ENCODE measurements around the gene ZNF124. TPM values are rescaled to one million over a fixed set of nuclear protein-coding genes. Genes with fewer than 3 reads are reported as not detected.
"Not testable (repeated sequence)": the region's sequence is repeated elsewhere in the genome, so short reads cannot be mapped to it uniquely, and the experiment has no call there.

The ZNF124 gene
- total RNA-seq = 10 to 100 TPM; 17.1 to 26.7 (median 23.3) TPM
- 10 to 100 TPM in 1 of 2 donors, 1 to 10 TPM in 1; 8.3 to 10.5 TPM for polyA plus RNA-seq
- 24.5 reads per million, percentile 55 among the genes with 10 or more reads in this experiment for total RNA-seq

GRCh38 chr1:247171875-247172563, at the start of gene ZNF124:
Gene ZNF124 (minus strand): TSS chr1:247172020. CDS start chr1:247171877, 143 bp downstream.
- H3K27me3 ChIP-seq (ENCODE audit: control insufficient read depth in 2 of 2, insufficient read depth in 2 of 2, low read length in 2 of 2); POLR2A ChIA-PET; H3K9me3 ChIP-seq (ENCODE audit: control insufficient read depth in 2 of 3, low read length in 3 of 3); H3K36me3 ChIP-seq (ENCODE audit: control insufficient read depth in 2 of 3, insufficient read depth in 3 of 3, low read length in 3 of 3); H3K4me3 ChIP-seq (ENCODE audit: low read length); CTCF ChIA-PET; H3K27ac ChIP-seq (ENCODE audit: low read depth, low read length); H3K27me3 Mint-ChIP-seq; H3K4me1 ChIP-seq (ENCODE audit: control insufficient read depth in 2 of 2, insufficient read depth in 2 of 2, low read length in 2 of 2): not testable (repeated sequence)
- Mint-ChIP-seq H3K4me3 (peak within 1 kb of the TSS in 1 of 10 donors; percentile 29), H3K9me3 (peaks cover 0 to 24% (median 12%) of the 10 kb centered on the region in 11 donors), H3K36me3 (peaks cover 7 to 24% (median 16%) of the 10 kb centered on the region in 5 donors), H3K27ac (peak within 1 kb of the TSS in 2 of 9 donors; percentile 51 to 67), H3K4me1 (peaks cover 9 to 32% (median 21%) of the 10 kb centered on the region in 7 donors)
- peak in 5 of 9 donors; percentile 7 to 22 (median 17) for DNase-seq
- peak; percentile 99 for ATAC-seq
- intact Hi-C loops (cut with micrococcal nuclease) = loop anchor here (2.0 to 10.0 kb wide), 4 partner anchors 39 to 240 kb away; partner anchors contain the start of genes AHCTF1 (in 1 of the 2) and ZNF669 (in 1 of the 2)

GRCh38 chr1:247220280-247220679, 48.5 kb upstream of the ZNF124 start:
- H3K36me3 Mint-ChIP-seq = peaks cover 0 to 12% (median 7%) of the 10 kb centered on the region in 5 donors
- H3K9me3 ChIP-seq (ENCODE audit: control insufficient read depth in 2 of 3, low read length in 3 of 3); intact Hi-C loops (cut with micrococcal nuclease); H3K4me3 ChIP-seq (ENCODE audit: low read length); ATAC-seq; H3K36me3 ChIP-seq (ENCODE audit: control insufficient read depth in 2 of 3, insufficient read depth in 3 of 3, low read length in 3 of 3); CTCF ChIA-PET; H3K27me3 ChIP-seq (ENCODE audit: control insufficient read depth in 2 of 2, insufficient read depth in 2 of 2, low read length in 2 of 2); H3K4me1 ChIP-seq (ENCODE audit: control insufficient read depth in 2 of 2, insufficient read depth in 2 of 2, low read length in 2 of 2); H3K4me3 Mint-ChIP-seq; DNase-seq; H3K27ac ChIP-seq (ENCODE audit: low read depth, low read length); H3K27ac Mint-ChIP-seq; POLR2A ChIA-PET: not testable (repeated sequence)
- peaks cover 0 to 15% (median 7%) of the 10 kb centered on the region in 7 donors for H3K4me1 Mint-ChIP-seq
- H3K9me3 Mint-ChIP-seq = peaks cover 6 to 35% (median 17%) of the 10 kb centered on the region in 11 donors
- peaks cover 3 to 28% (median 16%) of the 10 kb centered on the region in 5 donors for H3K27me3 Mint-ChIP-seq

- H3K36me3 ChIP-seq (ENCODE audit: control insufficient read depth in 2 of 3, insufficient read depth in 3 of 3, low read length in 3 of 3) = no peaks in the 10 kb centered on the region
- H3K4me3 Mint-ChIP-seq = no peak overlapping the region
- no peak overlapping the region for H3K4me3 ChIP-seq (ENCODE audit: low read length)
- no peak overlapping the region for H3K27ac Mint-ChIP-seq
- no peaks in the 10 kb centered on the region for H3K27me3 ChIP-seq (ENCODE audit: control insufficient read depth in 2 of 2, insufficient read depth in 2 of 2, low read length in 2 of 2)
- H3K4me1 ChIP-seq (ENCODE audit: control insufficient read depth in 2 of 2, insufficient read depth in 2 of 2, low read length in 2 of 2) = no peaks in the 10 kb centered on the region
- H3K36me3 Mint-ChIP-seq = peaks cover 0 to 5% (median 0%) of the 10 kb centered on the region in 5 donors
- no peaks in the 10 kb centered on the region for H3K9me3 ChIP-seq (ENCODE audit: control insufficient read depth in 2 of 3, low read length in 3 of 3)
- POLR2A ChIA-PET = no interaction called here
- ATAC-seq (no peak), DNase-seq (no peak)
- intact Hi-C loops (cut with micrococcal nuclease) = no loop called here
- peaks cover 0 to 36% (median 17%) of the 10 kb centered on the region in 7 donors for H3K4me1 Mint-ChIP-seq
- peaks cover 0 to 16% (median 6%) of the 10 kb centered on the region in 11 donors for H3K9me3 Mint-ChIP-seq
- H3K27ac ChIP-seq (ENCODE audit: low read depth, low read length) = no peak overlapping the region
- H3K27me3 Mint-ChIP-seq = peaks cover 5 to 18% (median 11%) of the 10 kb centered on the region in 5 donors
- CTCF ChIA-PET = no interaction called here
These were observed 46.4 kb upstream of the ZNF124 start for GRCh38 chr1:247218121-247218651.

GRCh38 chr1:247216261-247216660, 44.4 kb upstream of the ZNF124 start:
- ChIA-PET CTCF (no interaction called here), POLR2A (interaction anchor here (0.5 kb wide), 1 partner anchor 24 kb away, joined by 4 read pairs; no protein-coding TSS in a partner anchor)
- Histone ChIP-seq H3K4me1 (ENCODE audit: control insufficient read depth in 2 of 2, insufficient read depth in 2 of 2, low read length in 2 of 2) (no peaks in the 10 kb centered on the region), H3K9me3 (ENCODE audit: control insufficient read depth in 2 of 3, low read length in 3 of 3) (no peaks in the 10 kb centered on the region), H3K4me3 (ENCODE audit: low read length) (no peak overlapping the region), H3K36me3 (ENCODE audit: control insufficient read depth in 2 of 3, insufficient read depth in 3 of 3, low read length in 3 of 3) (no peaks in the 10 kb centered on the region), H3K27ac (ENCODE audit: low read depth, low read length) (no peak overlapping the region), H3K27me3 (ENCODE audit: control insufficient read depth in 2 of 2, insufficient read depth in 2 of 2, low read length in 2 of 2) (no peaks in the 10 kb centered on the region)
- peak overlapping the region in 6 of 10 donors; percentile 26 to 82 (median 54) for H3K4me3 Mint-ChIP-seq
- DNase-seq = no peak
- intact Hi-C loops (cut with micrococcal nuclease) = no loop called here
- peaks cover 0 to 5% (median 0%) of the 10 kb centered on the region in 11 donors for H3K9me3 Mint-ChIP-seq
- H3K27ac Mint-ChIP-seq = peak overlapping the region in 1 of 9 donors; percentile 18
- H3K4me1 Mint-ChIP-seq = peaks cover 0 to 55% (median 34%) of the 10 kb centered on the region in 7 donors
- peaks cover 0 to 5% (median 0%) of the 10 kb centered on the region in 5 donors for H3K36me3 Mint-ChIP-seq
- H3K27me3 Mint-ChIP-seq = peaks cover under 1 to 9% (median 5%) of the 10 kb centered on the region in 5 donors
- no peak for ATAC-seq

GRCh38 chr1:247212627-247213617, 41.1 kb upstream of the ZNF124 start:
- H3K4me3 ChIP-seq (ENCODE audit: low read length) = no peak overlapping the region
- H3K27me3 ChIP-seq (ENCODE audit: control insufficient read depth in 2 of 2, insufficient read depth in 2 of 2, low read length in 2 of 2) = no peaks in the 10 kb centered on the region
- Mint-ChIP-seq H3K36me3 (peaks cover 1 to 14% (median 8%) of the 10 kb centered on the region in 5 donors), H3K9me3 (peaks cover 0 to 2% (median 0%) of the 10 kb centered on the region in 11 donors), H3K27ac (peak overlapping the region in 7 of 9 donors; percentile 30 to 93 (median 64)), H3K27me3 (peaks cover 0 to 3% (median under 1%) of the 10 kb centered on the region in 5 donors), H3K4me3 (peak overlapping the region in 4 of 10 donors; percentile 14 to 95 (median 61)), H3K4me1 (peaks cover 14 to 80% (median 58%) of the 10 kb centered on the region in 7 donors)
- DNase-seq = no peak
- no peak overlapping the region for H3K27ac ChIP-seq (ENCODE audit: low read depth, low read length)
- H3K9me3 ChIP-seq (ENCODE audit: control insufficient read depth in 2 of 3, low read length in 3 of 3) = no peaks in the 10 kb centered on the region
- POLR2A ChIA-PET = interaction anchor here (0.8 to 1.0 kb wide), 2 partner anchors 82 to 118 kb away, joined by 3 read pairs; no protein-coding TSS in a partner anchor
- H3K36me3 ChIP-seq (ENCODE audit: control insufficient read depth in 2 of 3, insufficient read depth in 3 of 3, low read length in 3 of 3) = peaks cover 0 to 5% (median 0%) of the 10 kb centered on the region in 3 experiments
- H3K4me1 ChIP-seq (ENCODE audit: control insufficient read depth in 2 of 2, insufficient read depth in 2 of 2, low read length in 2 of 2) = peaks cover 12 to 13% of the 10 kb centered on the region in 2 donors
- CTCF ChIA-PET = interaction anchor here (1.0 kb wide), 1 partner anchor 44 kb away, joined by 4 read pairs; no protein-coding TSS in a partner anchor
- intact Hi-C loops (cut with micrococcal nuclease) = loop anchor here in 1 of 2 donors (5.0 kb wide), 2 partner anchors 91 to 194 kb away; no protein-coding TSS in a partner anchor
- no peak for ATAC-seq

Measured in naive thymus-derived CD4-positive, alpha-beta T cell (primary cell).